Endodermal cell (in vitro differentiated cells): ENCODE measurements around the gene NTRK3. TPM values are rescaled to one million over a fixed set of nuclear protein-coding genes. Genes with fewer than 3 reads are reported as not detected.

Source experiments
- DNase-seq: peaks from one replicate; pipeline ENCODE4 v3.0.0-alpha.2; 2017
- H3K27ac ChIP-seq: 2 replicates; pipeline ENCODE4 v1.5.1; 2013; ENCODE audit warnings: mild to moderate bottlenecking, low read depth, low read length, moderate library complexity
- H3K27me3 ChIP-seq: 2 replicates; pipeline ENCODE4 v1.6.1; 2013; ENCODE audit warnings: mild to moderate bottlenecking, low read length, moderate library complexity; ENCODE audit not compliant: insufficient read depth, control insufficient read depth, poor library complexity, severe bottlenecking
- H3K36me3 ChIP-seq: 2 replicates; pipeline ENCODE4 v1.7.0; 2013; ENCODE audit warnings: mild to moderate bottlenecking, low read length, moderate library complexity; ENCODE audit not compliant: control insufficient read depth, insufficient read depth
- H3K4me1 ChIP-seq: one replicate; pipeline ENCODE4 v1.7.0; 2013; ENCODE audit warnings: low read length; ENCODE audit not compliant: control insufficient read depth, insufficient read depth
- H3K4me3 ChIP-seq: 2 replicates; pipeline ENCODE4 v1.5.1; 2013; ENCODE audit warnings: mild to moderate bottlenecking, low read length, moderate library complexity
- H3K9ac ChIP-seq: 2 replicates; pipeline ENCODE4 v1.6.1; 2013; ENCODE audit warnings: mild to moderate bottlenecking, low read length, moderate library complexity; ENCODE audit not compliant: poor library complexity, severe bottlenecking; ENCODE audit errors: extremely low read depth
- H3K9me3 ChIP-seq: 2 replicates; pipeline ENCODE4 v1.6.1; 2013; ENCODE audit warnings: mild to moderate bottlenecking, low read length, moderate library complexity; ENCODE audit not compliant: control insufficient read depth
- H3K27ac Mint-ChIP-seq: 2 replicates; pipeline ENCODE4 v1.8.0; 2020; ENCODE audit warnings: mixed read lengths
- H3K27me3 Mint-ChIP-seq: 2 replicates; pipeline ENCODE4 v1.8.0; 2021; ENCODE audit warnings: mild to moderate bottlenecking, mixed read lengths; ENCODE audit not compliant: insufficient read depth
- H3K36me3 Mint-ChIP-seq: 2 replicates; pipeline ENCODE4 v1.8.0; 2020; ENCODE audit warnings: low read depth, mixed read lengths
- H3K4me1 Mint-ChIP-seq: 2 replicates; pipeline ENCODE4 v1.8.0; 2020; ENCODE audit warnings: mixed read lengths
- H3K4me3 Mint-ChIP-seq: 2 replicates; pipeline ENCODE4 v1.8.0; 2020; ENCODE audit warnings: mild to moderate bottlenecking, moderate library complexity, mixed read lengths
- H3K9me3 Mint-ChIP-seq: 2 replicates; pipeline ENCODE4 v1.8.0; 2020; ENCODE audit warnings: mild to moderate bottlenecking, mixed read lengths
- CTCF ChIP-seq: fragments of 200-600 bp; sonication (generic); conservative IDR thresholded peaks from 2 replicates; pipeline ENCODE4 v1.5.0; 2021; ENCODE audit warnings: antibody characterized with exemption, mild to moderate bottlenecking
- WGBS, 2 experiments: methylation state at CpG; one replicate each; pipeline versions ENCODE4 v1.1.5 to v1.1.7; 2013; ENCODE audit warnings: missing lambda C conversion rate in 2 of 2, mixed read lengths in 1 of 2; ENCODE audit not compliant: insufficient coverage in 1 of 2, insufficient read length in 1 of 2; 5-methylcytosine and 5-hydroxymethylcytosine counted together
- total RNA-seq, 2 donors: library from RNA; stranded (reverse); fragmentation: NEBNext Ultra II Directional in 1 of 2; extraction: Animal tissue kit (Norgen Biotek cat#: 25700) in 1 of 2; gene quantifications; 2 replicates in 1 of 2; 3 replicates in 1 of 2; pipeline ENCODE4 v1.2.1, GENCODE V29; 2021

Gene NTRK3
- total RNA-seq, 2 donors from 2014 or later = 0.11 to 0.86 TPM

- 86 to 91% methylated on average over 3 of the region's 3 CpGs for WGBS, 2 experiments
- Histone ChIP-seq H3K9me3 (no peaks in the 10 kb centered on the region), H3K27me3 (peaks cover 8% of the 10 kb centered on the region), H3K4me3 (no peak overlapping the region), H3K27ac (no peak overlapping the region), H3K9ac (no peak overlapping the region), H3K36me3 (no peaks in the 10 kb centered on the region), H3K4me1 (no peaks in the 10 kb centered on the region)
- DNase-seq = no peak
- TF ChIP-seq CTCF = no peak
- Mint-ChIP-seq H3K4me3 (no peak overlapping the region), H3K27me3 (no peaks in the 10 kb centered on the region), H3K4me1 (peaks cover 6% of the 10 kb centered on the region), H3K36me3 (no peaks in the 10 kb centered on the region), H3K27ac (no peak overlapping the region), H3K9me3 (no peaks in the 10 kb centered on the region)
These were observed 235.7 kb downstream of the NTRK3 start for GRCh38 chr15:88020806-88021205.

GRCh38 chr15:88019656-88020055 is 236.9 kb downstream of the NTRK3 start:
- Histone ChIP-seq H3K4me1 (no peaks in the 10 kb centered on the region), H3K36me3 (no peaks in the 10 kb centered on the region), H3K9me3 (no peaks in the 10 kb centered on the region), H3K27ac (no peak overlapping the region), H3K27me3 (peaks cover 8% of the 10 kb centered on the region), H3K9ac (no peak overlapping the region), H3K4me3 (no peak overlapping the region)
- WGBS, 2 experiments = 91 to 97% methylated on average over 2 of the region's 2 CpGs
- Mint-ChIP-seq H3K4me3 (no peak overlapping the region), H3K27ac (no peak overlapping the region), H3K9me3 (no peaks in the 10 kb centered on the region), H3K36me3 (no peaks in the 10 kb centered on the region), H3K4me1 (peaks cover 14% of the 10 kb centered on the region), H3K27me3 (no peaks in the 10 kb centered on the region)
- no peak for TF ChIP-seq CTCF
- DNase-seq = no peak

GRCh38 chr15:88018869-88019641 is 237.5 kb downstream of the NTRK3 start:
- Mint-ChIP-seq H3K36me3 (no peaks in the 10 kb centered on the region), H3K27ac (no peak overlapping the region), H3K4me3 (no peak overlapping the region), H3K4me1 (peaks cover 15% of the 10 kb centered on the region), H3K9me3 (no peaks in the 10 kb centered on the region), H3K27me3 (no peaks in the 10 kb centered on the region)
- H3K27ac ChIP-seq = no peak overlapping the region
- H3K9ac ChIP-seq = no peak overlapping the region
- peaks cover 8% of the 10 kb centered on the region for H3K27me3 ChIP-seq
- H3K4me1 ChIP-seq = no peaks in the 10 kb centered on the region
- no peaks in the 10 kb centered on the region for H3K36me3 ChIP-seq
- no peak for TF ChIP-seq CTCF
- H3K9me3 ChIP-seq = no peaks in the 10 kb centered on the region
- DNase-seq = no peak
- H3K4me3 ChIP-seq = no peak overlapping the region
- 77% methylated on average over 1 of the region's 1 CpG; no CpG with 5 or more reads in 1 of the 2 experiments for WGBS, 2 experiments
